ENCODE results near the gene B3GALT4. TPM values are rescaled to one million over a fixed set of nuclear protein-coding genes. Genes with fewer than 3 reads are reported as not detected.

The B3GALT4 gene
- total and polyA plus RNA-seq, 4 donors: 5.8 to 12.9 (median 7.2) TPM

- H3K27ac ChIP-seq (ENCODE audit: low read depth, low read length): peak within 1 kb of the TSS; percentile 99
- DNase-seq (ENCODE audit: low read depth in 4 of 6, low spot score in 6 of 6): peak in 2 of 6 donors; percentile 81 to 84
- under 1% methylated on average over 28 of the region's 34 CpGs for WGBS (ENCODE audit: insufficient coverage)
- H3K36me3 ChIP-seq (ENCODE audit: control insufficient read depth, insufficient read depth, low read length): peaks cover 40% of the 10 kb centered on the region
- peak within 1 kb of the TSS; percentile 99 for H3K4me3 ChIP-seq (ENCODE audit: low read depth, low read length)
- H3K27me3 ChIP-seq (ENCODE audit: control insufficient read depth, insufficient read depth, low read length): no peaks in the 10 kb centered on the region
- peaks cover 31% of the 10 kb centered on the region for H3K4me1 ChIP-seq (ENCODE audit: control insufficient read depth, insufficient read depth, low read length)
- no peaks in the 10 kb centered on the region for H3K9me3 ChIP-seq (ENCODE audit: control insufficient read depth, insufficient read depth, low read length)
Observed at GRCh38 chr6:33298773-33299236, 21.9 kb downstream of the B3GALT4 start, which contains the start of gene RGL2. RGL2 (minus strand) TSS chr6:33298942; CDS start chr6:33298610, 332 bp downstream.

- H3K4me1 ChIP-seq (ENCODE audit: control insufficient read depth, insufficient read depth, low read length): peaks cover 31% of the 10 kb centered on the region
- no peaks in the 10 kb centered on the region for H3K9me3 ChIP-seq (ENCODE audit: control insufficient read depth, insufficient read depth, low read length)
- H3K27ac ChIP-seq (ENCODE audit: low read depth, low read length): peak overlapping the region; percentile 99
- peak overlapping the region; percentile 99 for H3K4me3 ChIP-seq (ENCODE audit: low read depth, low read length)
- peak in 4 of 6 donors; percentile 90 to 98 (median 96) for DNase-seq (ENCODE audit: low read depth in 4 of 6, low spot score in 6 of 6)
- no peaks in the 10 kb centered on the region for H3K27me3 ChIP-seq (ENCODE audit: control insufficient read depth, insufficient read depth, low read length)
- 0% methylated on average over 54 of the region's 54 CpGs for WGBS (ENCODE audit: insufficient coverage)
- H3K36me3 ChIP-seq (ENCODE audit: control insufficient read depth, insufficient read depth, low read length): peaks cover 43% of the 10 kb centered on the region
Observed at GRCh38 chr6:33299237-33299944, 22.5 kb downstream of the B3GALT4 start.

DNA sequence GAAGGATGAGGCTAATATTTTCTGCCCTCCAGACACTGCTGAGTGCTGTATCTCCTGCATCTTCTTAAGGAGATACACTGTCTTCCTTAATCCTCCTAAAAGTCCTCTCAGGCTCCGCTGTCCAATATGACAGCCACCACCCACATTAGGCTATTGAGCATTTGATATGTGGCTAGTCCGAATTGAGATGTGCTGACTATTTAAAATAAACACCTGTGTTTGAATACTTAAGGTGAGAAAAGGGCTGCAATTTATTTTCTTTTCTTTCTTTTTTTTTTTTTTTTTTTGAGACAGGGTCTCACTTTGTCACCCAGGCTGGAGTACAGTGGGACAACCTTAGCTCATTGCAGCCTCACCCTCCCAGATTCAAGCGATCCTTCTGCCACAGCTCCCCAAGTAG, 25.0 kb downstream of the B3GALT4 start:
- no CpG with 5 or more reads among the region's 3 CpGs for whole genome bisulfite sequencing (ENCODE audit: insufficient coverage)
- no peaks in the 10 kb centered on the region for H3K9me3 ChIP-seq (ENCODE audit: control insufficient read depth, insufficient read depth, low read length)
- no peak overlapping the region for H3K27ac ChIP-seq (ENCODE audit: low read depth, low read length)
- H3K4me1 ChIP-seq (ENCODE audit: control insufficient read depth, insufficient read depth, low read length): peaks cover 31% of the 10 kb centered on the region
- H3K27me3 ChIP-seq (ENCODE audit: control insufficient read depth, insufficient read depth, low read length): no peaks in the 10 kb centered on the region
- DNase-seq (ENCODE audit: low read depth in 4 of 6, low spot score in 6 of 6): no peak
- peaks cover 32% of the 10 kb centered on the region for H3K36me3 ChIP-seq (ENCODE audit: control insufficient read depth, insufficient read depth, low read length)
- no peak overlapping the region for H3K4me3 ChIP-seq (ENCODE audit: low read depth, low read length)

GRCh38 chr6:33304216-33304615, 27.3 kb downstream of the B3GALT4 start:
- Histone ChIP-seq H3K4me1 (ENCODE audit: control insufficient read depth, insufficient read depth, low read length) (peaks cover 17% of the 10 kb centered on the region), H3K4me3 (ENCODE audit: low read depth, low read length) (no peak overlapping the region), H3K9me3 (ENCODE audit: control insufficient read depth, insufficient read depth, low read length) (no peaks in the 10 kb centered on the region), H3K27me3 (ENCODE audit: control insufficient read depth, insufficient read depth, low read length) (no peaks in the 10 kb centered on the region), H3K27ac (ENCODE audit: low read depth, low read length) (no peak overlapping the region), H3K36me3 (ENCODE audit: control insufficient read depth, insufficient read depth, low read length) (peaks cover 28% of the 10 kb centered on the region)
- 90% methylated on average over 11 of the region's 16 CpGs for WGBS (ENCODE audit: insufficient coverage)
- no peak for DNase-seq (ENCODE audit: low read depth in 4 of 6, low spot score in 6 of 6)

- Histone ChIP-seq H3K36me3 (ENCODE audit: control insufficient read depth, insufficient read depth, low read length) (peaks cover 28% of the 10 kb centered on the region), H3K4me1 (ENCODE audit: control insufficient read depth, insufficient read depth, low read length) (peaks cover 10% of the 10 kb centered on the region), H3K4me3 (ENCODE audit: low read depth, low read length) (no peak overlapping the region), H3K27me3 (ENCODE audit: control insufficient read depth, insufficient read depth, low read length) (no peaks in the 10 kb centered on the region), H3K9me3 (ENCODE audit: control insufficient read depth, insufficient read depth, low read length) (no peaks in the 10 kb centered on the region), H3K27ac (ENCODE audit: low read depth, low read length) (no peak overlapping the region)
- DNase-seq (ENCODE audit: low read depth in 4 of 6, low spot score in 6 of 6): no peak
- 86% methylated on average over 8 of the region's 8 CpGs for WGBS (ENCODE audit: insufficient coverage)
Observed at GRCh38 chr6:33305052-33305451, 28.1 kb downstream of the B3GALT4 start.

- no peak for DNase-seq (ENCODE audit: low read depth in 4 of 6, low spot score in 6 of 6)
- H3K4me3 ChIP-seq (ENCODE audit: low read depth, low read length): no peak overlapping the region
- no peaks in the 10 kb centered on the region for H3K9me3 ChIP-seq (ENCODE audit: control insufficient read depth, insufficient read depth, low read length)
- WGBS (ENCODE audit: insufficient coverage): 84% methylated on average over 4 of the region's 4 CpGs
- no peaks in the 10 kb centered on the region for H3K4me1 ChIP-seq (ENCODE audit: control insufficient read depth, insufficient read depth, low read length)
- peaks cover 32% of the 10 kb centered on the region for H3K36me3 ChIP-seq (ENCODE audit: control insufficient read depth, insufficient read depth, low read length)
- no peaks in the 10 kb centered on the region for H3K27me3 ChIP-seq (ENCODE audit: control insufficient read depth, insufficient read depth, low read length)
- no peak overlapping the region for H3K27ac ChIP-seq (ENCODE audit: low read depth, low read length)
Observed at GRCh38 chr6:33306356-33306755, 29.4 kb downstream of the B3GALT4 start.

GRCh38 chr6:33312361-33313104, 35.6 kb downstream of the B3GALT4 start:
- H3K4me3 ChIP-seq (ENCODE audit: low read depth, low read length): peak overlapping the region; percentile 92
- H3K4me1 ChIP-seq (ENCODE audit: control insufficient read depth, insufficient read depth, low read length): peaks cover 44% of the 10 kb centered on the region
- WGBS (ENCODE audit: insufficient coverage): 8% methylated on average over 22 of the region's 29 CpGs
- DNase-seq (ENCODE audit: low read depth in 4 of 6, low spot score in 6 of 6): peak in 2 of 6 donors; percentile 72 to 87
- no peaks in the 10 kb centered on the region for H3K9me3 ChIP-seq (ENCODE audit: control insufficient read depth, insufficient read depth, low read length)
- peak overlapping the region; percentile 95 for H3K27ac ChIP-seq (ENCODE audit: low read depth, low read length)
- peaks cover 24% of the 10 kb centered on the region for H3K36me3 ChIP-seq (ENCODE audit: control insufficient read depth, insufficient read depth, low read length)
- no peaks in the 10 kb centered on the region for H3K27me3 ChIP-seq (ENCODE audit: control insufficient read depth, insufficient read depth, low read length)

DNA sequence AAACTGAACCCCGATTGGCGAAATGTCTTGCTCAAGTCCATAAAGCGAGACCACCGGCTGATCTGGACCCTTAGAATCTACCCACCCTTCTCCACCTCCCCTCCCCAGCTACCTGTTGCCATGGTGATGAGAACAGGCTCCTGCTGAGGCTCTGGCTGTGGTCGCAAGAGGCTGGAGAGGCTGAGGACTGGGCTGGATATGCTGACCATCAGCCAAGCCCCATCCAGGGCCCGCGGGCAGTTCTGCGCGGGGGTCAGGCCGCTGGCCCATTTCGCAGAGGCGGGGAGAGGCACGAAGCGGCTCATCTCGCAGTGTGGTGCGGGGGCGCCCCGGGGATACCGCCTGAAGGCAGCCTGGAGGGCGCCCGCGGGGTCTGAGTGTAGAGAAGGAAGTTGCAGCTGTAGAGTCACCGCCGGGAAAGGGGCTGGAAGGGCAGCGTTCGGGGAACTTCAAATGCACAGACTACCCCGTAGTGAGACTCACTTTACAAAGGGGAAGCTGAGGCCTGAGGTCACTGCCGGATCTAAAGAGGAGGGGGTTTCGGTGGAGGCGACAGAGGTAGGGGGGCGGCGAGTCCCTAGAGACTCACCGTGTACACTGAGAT, 36.3 kb downstream of the B3GALT4 start:
- under 1% methylated on average over 32 of the region's 33 CpGs for WGBS (ENCODE audit: insufficient coverage)
- Histone ChIP-seq H3K27ac (ENCODE audit: low read depth, low read length) (peak overlapping the region; percentile 95), H3K9me3 (ENCODE audit: control insufficient read depth, insufficient read depth, low read length) (no peaks in the 10 kb centered on the region), H3K4me3 (ENCODE audit: low read depth, low read length) (peak overlapping the region; percentile 92), H3K27me3 (ENCODE audit: control insufficient read depth, insufficient read depth, low read length) (no peaks in the 10 kb centered on the region), H3K36me3 (ENCODE audit: control insufficient read depth, insufficient read depth, low read length) (peaks cover 24% of the 10 kb centered on the region), H3K4me1 (ENCODE audit: control insufficient read depth, insufficient read depth, low read length) (peaks cover 46% of the 10 kb centered on the region)
- DNase-seq (ENCODE audit: low read depth in 4 of 6, low spot score in 6 of 6): peak in 2 of 6 donors; percentile 78

- H3K4me1 ChIP-seq (ENCODE audit: control insufficient read depth, insufficient read depth, low read length): peaks cover 53% of the 10 kb centered on the region
- peak within 1 kb of the TSS; percentile 95 for H3K27ac ChIP-seq (ENCODE audit: low read depth, low read length)
- no peaks in the 10 kb centered on the region for H3K9me3 ChIP-seq (ENCODE audit: control insufficient read depth, insufficient read depth, low read length)
- WGBS (ENCODE audit: insufficient coverage): under 1% methylated on average over 34 of the region's 47 CpGs
- peaks cover 27% of the 10 kb centered on the region for H3K36me3 ChIP-seq (ENCODE audit: control insufficient read depth, insufficient read depth, low read length)
- no peaks in the 10 kb centered on the region for H3K27me3 ChIP-seq (ENCODE audit: control insufficient read depth, insufficient read depth, low read length)
- DNase-seq (ENCODE audit: low read depth in 4 of 6, low spot score in 6 of 6): peak in 3 of 6 donors; percentile 50 to 76 (median 53)
- peak within 1 kb of the TSS; percentile 92 for H3K4me3 ChIP-seq (ENCODE audit: low read depth, low read length)
Observed at GRCh38 chr6:33313709-33314514, 37.0 kb downstream of the B3GALT4 start, which contains the start of gene TAPBP. TAPBP (minus strand) TSS chr6:33314078; CDS start chr6:33314041, 37 bp downstream.

Data from spinal cord (tissue), 10 donors.